ENCODE measurements around the gene MMP19. TPM values are rescaled to one million over a fixed set of nuclear protein-coding genes. Genes with fewer than 3 reads are reported as not detected.
"Not testable (repeated sequence)": the region's sequence is repeated elsewhere in the genome, so short reads cannot be mapped to it uniquely, and the experiment has no call there.

The MMP19 gene, protein sequence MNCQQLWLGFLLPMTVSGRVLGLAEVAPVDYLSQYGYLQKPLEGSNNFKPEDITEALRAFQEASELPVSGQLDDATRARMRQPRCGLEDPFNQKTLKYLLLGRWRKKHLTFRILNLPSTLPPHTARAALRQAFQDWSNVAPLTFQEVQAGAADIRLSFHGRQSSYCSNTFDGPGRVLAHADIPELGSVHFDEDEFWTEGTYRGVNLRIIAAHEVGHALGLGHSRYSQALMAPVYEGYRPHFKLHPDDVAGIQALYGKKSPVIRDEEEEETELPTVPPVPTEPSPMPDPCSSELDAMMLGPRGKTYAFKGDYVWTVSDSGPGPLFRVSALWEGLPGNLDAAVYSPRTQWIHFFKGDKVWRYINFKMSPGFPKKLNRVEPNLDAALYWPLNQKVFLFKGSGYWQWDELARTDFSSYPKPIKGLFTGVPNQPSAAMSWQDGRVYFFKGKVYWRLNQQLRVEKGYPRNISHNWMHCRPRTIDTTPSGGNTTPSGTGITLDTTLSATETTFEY
- total RNA-seq = not detected

DNA sequence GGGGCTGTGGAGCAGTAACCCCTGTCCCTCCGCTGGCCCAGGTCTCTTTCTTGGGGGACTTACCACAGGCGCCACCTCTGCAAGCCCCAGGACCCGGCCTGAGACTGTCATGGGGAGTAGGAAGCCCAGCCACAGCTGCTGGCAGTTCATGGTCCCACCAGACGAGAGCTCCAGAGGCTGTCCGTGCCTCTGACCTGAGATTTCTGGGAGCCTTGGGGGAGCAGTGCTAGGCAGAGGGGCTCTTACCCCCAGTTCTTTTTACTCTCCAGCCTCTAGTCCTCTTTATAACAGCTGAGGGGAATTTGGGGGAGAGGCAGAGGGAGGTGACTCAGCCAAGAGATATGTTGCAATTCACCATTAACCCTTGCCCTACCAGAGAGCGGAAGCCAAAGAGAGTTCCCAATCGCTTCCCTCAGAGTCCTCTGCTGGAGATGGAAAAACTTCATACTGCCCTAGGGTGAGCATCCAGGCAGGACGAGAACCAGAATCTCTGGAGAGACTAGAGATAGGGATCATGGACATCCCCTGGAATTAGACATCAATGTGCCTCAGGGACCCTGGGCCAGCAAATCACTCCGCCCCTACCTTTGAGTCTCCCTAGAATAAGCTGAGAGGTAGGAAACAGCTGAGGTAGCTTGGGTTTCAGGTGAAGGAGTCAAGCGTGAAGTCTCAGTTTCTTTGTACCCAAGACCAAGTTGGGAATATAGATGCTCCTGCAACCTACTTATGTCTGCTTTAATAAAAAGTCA is at the start of gene MMP19:
Gene MMP19, minus strand, starts transcription at position 256 of the 749 bp plus-strand sequence. Its CDS starts 106 bp downstream, at position 150.
- DNase-seq (no peak), ATAC-seq (no peak)
- Mint-ChIP-seq H3K9me3 (no peaks in the 10 kb centered on the region), H3K27me3 (ENCODE audit: low read depth) (no peaks in the 10 kb centered on the region), H3K36me3 (ENCODE audit: insufficient read depth) (no peaks in the 10 kb centered on the region), H3K4me3 (no peak within 1 kb of the TSS), H3K4me1 (ENCODE audit: low read depth) (peaks cover 6% of the 10 kb centered on the region)

DNA sequence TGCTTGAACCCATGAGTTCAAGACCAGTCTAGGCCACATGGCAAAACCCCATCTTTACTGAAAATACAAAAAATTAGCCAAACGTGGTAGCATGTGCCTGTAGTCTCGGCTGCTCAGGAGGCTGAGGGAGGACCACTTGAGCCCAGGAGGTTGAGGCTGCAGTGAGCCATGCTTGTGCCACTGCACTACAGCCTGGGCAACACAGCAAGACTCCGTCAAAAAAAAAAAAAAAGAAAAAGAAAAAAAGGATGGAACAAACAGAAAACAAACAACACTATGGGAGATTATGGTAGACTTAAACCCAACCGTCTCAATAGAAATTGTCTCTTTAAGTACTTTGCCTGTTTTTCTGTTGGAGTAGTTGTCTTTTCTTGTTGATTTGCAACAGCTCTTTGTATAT is 48.6 kb upstream of the MMP19 start:
- no peak for DNase-seq
- H3K9me3 Mint-ChIP-seq = no peaks in the 10 kb centered on the region
- H3K27me3 Mint-ChIP-seq (ENCODE audit: low read depth) = no peaks in the 10 kb centered on the region
- H3K4me3 Mint-ChIP-seq = no peak overlapping the region
- H3K4me1 Mint-ChIP-seq (ENCODE audit: low read depth) = no peaks in the 10 kb centered on the region
- ATAC-seq = no peak
- H3K36me3 Mint-ChIP-seq (ENCODE audit: insufficient read depth) = no peaks in the 10 kb centered on the region

DNA sequence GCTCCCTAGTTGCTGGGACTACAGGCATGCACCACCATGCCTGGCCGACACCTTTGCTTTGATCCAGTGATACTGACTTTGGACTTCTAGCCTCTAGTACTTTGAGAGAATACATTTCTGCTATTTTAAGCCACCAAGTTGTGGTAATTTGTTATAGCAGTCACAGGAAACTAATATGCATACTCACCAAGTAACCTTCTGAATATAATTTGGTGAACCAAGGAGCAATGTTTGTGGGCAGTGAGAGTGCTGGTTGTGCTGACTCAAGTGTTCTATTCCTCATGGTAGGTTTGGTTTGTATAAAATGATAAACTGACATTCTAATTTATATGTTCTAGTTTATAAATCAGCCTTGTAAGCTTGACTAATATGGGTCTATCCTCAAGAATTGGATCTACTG is 42.4 kb upstream of the MMP19 start:
- Mint-ChIP-seq H3K4me1 (ENCODE audit: low read depth) (peaks cover 6% of the 10 kb centered on the region), H3K9me3 (no peaks in the 10 kb centered on the region), H3K4me3 (no peak overlapping the region), H3K36me3 (ENCODE audit: insufficient read depth) (no peaks in the 10 kb centered on the region), H3K27me3 (ENCODE audit: low read depth) (no peaks in the 10 kb centered on the region)
- ATAC-seq (no peak), DNase-seq (no peak)

DNA sequence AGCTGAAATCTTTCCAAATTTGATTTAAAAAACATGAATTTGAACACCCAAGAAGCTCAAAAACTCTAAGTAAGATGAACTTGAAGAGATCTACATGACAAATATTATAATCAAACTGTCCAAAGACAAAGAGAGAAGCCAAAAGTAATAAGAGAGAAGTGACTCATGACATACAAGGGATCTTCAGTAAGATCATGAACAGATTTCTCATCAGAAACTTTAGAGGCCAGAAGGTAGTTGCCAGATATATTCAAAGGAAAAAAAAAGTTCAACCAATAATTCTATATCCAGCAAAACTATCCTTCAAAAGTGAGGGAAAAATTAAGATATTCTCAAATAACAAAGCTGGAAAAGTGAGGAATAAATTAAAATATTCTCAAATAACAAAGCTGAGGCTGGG is 35.1 kb upstream of the MMP19 start:
- no peak for DNase-seq
- Mint-ChIP-seq H3K9me3 (peaks cover 6% of the 10 kb centered on the region), H3K36me3 (ENCODE audit: insufficient read depth) (peaks cover 4% of the 10 kb centered on the region), H3K27me3 (ENCODE audit: low read depth) (no peaks in the 10 kb centered on the region), H3K4me1 (ENCODE audit: low read depth) (peaks cover 6% of the 10 kb centered on the region), H3K4me3 (no peak overlapping the region)
- ATAC-seq = no peak

DNA sequence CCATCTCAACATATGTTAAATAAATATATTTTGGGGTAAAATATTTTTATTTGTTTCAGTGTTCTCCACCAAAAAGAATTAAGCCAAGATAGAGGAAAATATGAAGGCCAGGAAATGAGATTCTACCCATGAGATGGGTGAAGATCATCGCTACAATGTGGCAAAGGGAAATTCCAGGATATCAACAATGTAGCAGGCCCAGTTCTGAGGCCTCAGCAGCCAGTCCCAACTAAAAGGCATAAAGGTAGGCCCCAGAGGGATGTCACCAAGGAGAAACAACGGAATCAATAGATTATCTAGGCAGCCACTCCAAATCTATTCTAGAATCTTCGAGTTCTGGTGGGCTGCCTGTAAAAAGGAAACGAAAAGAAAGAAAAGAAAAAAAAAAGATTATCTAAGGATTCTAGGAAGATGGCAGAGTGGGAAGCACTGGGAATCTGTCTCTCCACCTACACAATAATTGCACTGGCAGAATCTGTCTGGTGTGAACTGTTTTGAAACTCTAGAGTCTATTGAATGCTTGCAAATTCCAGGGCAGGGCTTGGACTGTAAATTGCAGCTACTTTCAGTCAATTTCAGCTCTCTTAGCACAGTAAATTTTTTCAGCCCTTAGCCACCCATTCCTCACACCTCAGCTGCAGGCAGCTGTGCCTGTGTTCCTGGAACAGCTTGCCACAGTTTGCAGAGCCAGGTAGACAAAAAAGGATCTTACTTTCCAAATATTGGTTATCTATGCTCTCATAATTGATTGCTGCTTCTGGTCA is 33.1 kb upstream of the MMP19 start:
- DNase-seq (no peak), ATAC-seq (no peak)
- Mint-ChIP-seq H3K9me3 (peaks cover 6% of the 10 kb centered on the region), H3K27me3 (ENCODE audit: low read depth) (no peaks in the 10 kb centered on the region), H3K36me3 (ENCODE audit: insufficient read depth) (peaks cover 4% of the 10 kb centered on the region), H3K4me1 (ENCODE audit: low read depth) (peaks cover 3% of the 10 kb centered on the region), H3K4me3 (no peak overlapping the region)

DNA sequence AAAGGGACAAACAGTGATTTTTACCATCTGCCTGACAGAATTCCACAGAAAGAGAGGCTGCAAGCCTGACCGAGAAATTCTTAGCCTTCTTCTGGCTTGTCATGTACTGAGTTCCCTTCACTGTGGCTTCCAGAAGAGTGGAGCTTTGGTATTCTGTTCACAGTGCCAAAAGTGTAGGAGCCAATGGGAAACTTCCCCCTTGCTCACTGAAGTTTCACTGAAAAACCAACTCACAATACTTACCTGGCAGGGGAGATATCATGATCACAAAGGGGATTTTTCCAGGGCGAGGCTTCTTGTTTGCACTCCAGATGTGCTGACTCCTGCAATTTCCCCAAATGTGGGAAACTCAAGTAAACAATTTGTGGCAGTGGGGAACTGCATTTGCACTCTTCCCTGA is 31.7 kb upstream of the MMP19 start:
- ATAC-seq (no peak), DNase-seq (no peak)
- H3K36me3 Mint-ChIP-seq (ENCODE audit: insufficient read depth) = peaks cover 4% of the 10 kb centered on the region
- H3K4me3 Mint-ChIP-seq = no peak overlapping the region
- peaks cover 6% of the 10 kb centered on the region for H3K9me3 Mint-ChIP-seq
- no peaks in the 10 kb centered on the region for H3K4me1 Mint-ChIP-seq (ENCODE audit: low read depth)
- no peaks in the 10 kb centered on the region for H3K27me3 Mint-ChIP-seq (ENCODE audit: low read depth)

DNA sequence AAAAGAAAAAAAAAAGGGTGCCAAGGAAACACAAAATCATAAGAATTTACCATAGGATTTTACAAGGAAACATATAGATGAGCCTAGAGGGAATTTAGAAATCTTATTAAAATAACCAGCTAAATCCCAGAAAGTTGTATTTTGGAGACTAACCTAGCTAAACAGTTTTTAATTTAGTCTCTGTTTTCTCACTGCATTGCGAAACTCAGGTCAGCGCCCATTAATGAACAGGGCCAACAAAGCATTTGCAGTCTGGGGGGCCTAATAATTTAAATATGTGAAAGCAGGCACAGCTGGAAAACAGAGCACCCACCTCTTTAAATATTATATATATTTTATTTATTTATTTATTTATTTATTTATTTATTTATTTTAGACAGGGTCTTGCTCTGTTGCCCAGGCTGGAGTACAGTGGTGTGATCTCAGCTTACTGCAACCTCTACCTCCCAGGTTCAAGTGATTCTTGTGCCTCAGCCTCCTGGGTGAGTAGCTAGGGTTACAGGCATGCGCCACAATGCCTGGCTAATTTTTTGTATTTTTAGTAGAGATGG is 23.8 kb upstream of the MMP19 start:
- not testable (repeated sequence) for H3K4me1 Mint-ChIP-seq (ENCODE audit: low read depth); DNase-seq; H3K27me3 Mint-ChIP-seq (ENCODE audit: low read depth); H3K4me3 Mint-ChIP-seq; ATAC-seq; H3K9me3 Mint-ChIP-seq; H3K36me3 Mint-ChIP-seq (ENCODE audit: insufficient read depth)

DNA sequence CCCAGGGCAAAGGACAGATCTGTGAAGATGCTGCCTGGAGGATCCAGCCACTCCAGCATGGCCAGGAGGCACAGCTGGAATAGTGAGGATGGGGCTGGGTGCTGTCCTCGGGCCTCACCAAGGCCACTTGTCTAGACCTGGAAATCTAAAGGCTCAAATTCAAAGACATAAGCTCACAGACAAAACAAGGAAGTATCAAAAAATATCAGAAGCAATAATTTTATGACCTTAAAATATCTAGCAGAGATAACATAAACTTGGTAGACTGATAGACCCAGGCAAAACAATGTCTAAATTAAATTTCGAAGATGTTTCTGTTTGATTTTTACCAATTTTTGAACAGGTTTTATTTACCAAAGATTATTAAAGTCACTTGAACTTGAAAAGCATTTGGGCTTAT is 22.6 kb upstream of the MMP19 start:
- Mint-ChIP-seq H3K27me3 (ENCODE audit: low read depth) (no peaks in the 10 kb centered on the region), H3K9me3 (peaks cover 5% of the 10 kb centered on the region), H3K4me1 (ENCODE audit: low read depth) (no peaks in the 10 kb centered on the region), H3K36me3 (ENCODE audit: insufficient read depth) (no peaks in the 10 kb centered on the region), H3K4me3 (no peak overlapping the region)
- DNase-seq (no peak), ATAC-seq (no peak)

DNA sequence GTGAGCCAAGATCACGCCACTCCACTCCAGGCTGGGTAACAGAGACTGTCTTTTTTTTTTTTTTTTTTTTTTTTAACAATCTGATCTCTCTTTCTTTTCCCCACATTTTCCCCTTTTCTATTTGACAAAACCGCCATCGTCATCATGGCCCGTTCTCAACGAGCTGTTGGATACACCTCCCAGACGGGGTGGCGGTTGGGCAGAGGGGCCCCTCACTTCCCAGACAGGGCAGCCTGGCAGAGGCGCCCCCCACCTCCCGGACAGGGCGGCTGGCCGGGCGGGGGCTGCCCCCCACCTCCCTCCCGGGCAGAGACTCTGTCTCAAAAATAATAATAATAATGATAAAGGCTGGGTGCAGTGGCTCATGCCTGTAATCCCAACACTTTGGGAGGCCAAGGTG is 20.2 kb upstream of the MMP19 start:
- not testable (repeated sequence) for H3K27me3 Mint-ChIP-seq (ENCODE audit: low read depth); ATAC-seq; H3K4me3 Mint-ChIP-seq; DNase-seq; H3K36me3 Mint-ChIP-seq (ENCODE audit: insufficient read depth); H3K4me1 Mint-ChIP-seq (ENCODE audit: low read depth); H3K9me3 Mint-ChIP-seq

DNA sequence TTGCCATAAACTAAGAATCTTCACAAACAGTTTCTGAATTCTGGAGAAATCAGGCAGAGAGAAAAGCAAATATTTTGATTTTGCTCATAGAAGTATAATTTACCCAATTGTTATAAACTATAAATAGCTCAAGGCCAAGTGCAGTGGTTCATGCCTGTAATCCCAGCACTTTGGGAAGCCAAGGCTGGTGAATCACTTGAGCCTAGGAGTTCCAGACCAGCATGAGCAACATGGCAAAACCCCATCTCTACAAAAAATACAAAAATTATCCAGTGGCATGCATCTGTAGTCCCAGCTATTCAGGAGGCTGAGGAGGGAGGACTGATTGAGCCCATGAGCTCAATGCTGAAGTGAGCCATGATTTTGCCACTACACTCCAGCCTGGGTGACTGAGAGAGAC is 19.6 kb upstream of the MMP19 start:
- ATAC-seq = no peak
- no peak for DNase-seq
- H3K4me3 Mint-ChIP-seq = no peak overlapping the region
- no peaks in the 10 kb centered on the region for H3K36me3 Mint-ChIP-seq (ENCODE audit: insufficient read depth)
- H3K4me1 Mint-ChIP-seq (ENCODE audit: low read depth) = no peaks in the 10 kb centered on the region
- H3K27me3 Mint-ChIP-seq (ENCODE audit: low read depth) = no peaks in the 10 kb centered on the region
- H3K9me3 Mint-ChIP-seq = peaks cover 5% of the 10 kb centered on the region

DNA sequence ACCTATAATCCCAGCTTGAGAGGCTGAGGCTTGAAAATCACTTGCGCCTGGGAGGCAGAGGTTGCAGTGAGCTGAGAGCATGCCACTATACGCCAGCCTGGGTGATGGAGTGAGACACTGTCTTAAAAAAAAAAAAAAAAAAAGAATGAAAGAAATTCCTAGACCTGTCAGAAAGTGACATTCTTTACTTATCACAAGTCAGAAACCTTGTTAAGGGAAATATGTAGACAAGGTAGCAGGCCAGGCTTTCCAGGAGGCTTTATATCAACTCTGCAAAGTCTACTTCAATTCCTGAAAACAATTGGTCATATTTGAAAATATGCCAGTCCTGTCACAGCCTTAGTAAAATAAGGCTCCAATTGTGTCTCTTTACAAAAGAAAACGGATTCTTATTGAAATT is 19.1 kb upstream of the MMP19 start:
- no peaks in the 10 kb centered on the region for H3K36me3 Mint-ChIP-seq (ENCODE audit: insufficient read depth)
- H3K4me1 Mint-ChIP-seq (ENCODE audit: low read depth) = no peaks in the 10 kb centered on the region
- H3K27me3 Mint-ChIP-seq (ENCODE audit: low read depth) = no peaks in the 10 kb centered on the region
- H3K4me3 Mint-ChIP-seq = no peak overlapping the region
- no peak for ATAC-seq
- H3K9me3 Mint-ChIP-seq = peaks cover 5% of the 10 kb centered on the region
- no peak for DNase-seq

DNA sequence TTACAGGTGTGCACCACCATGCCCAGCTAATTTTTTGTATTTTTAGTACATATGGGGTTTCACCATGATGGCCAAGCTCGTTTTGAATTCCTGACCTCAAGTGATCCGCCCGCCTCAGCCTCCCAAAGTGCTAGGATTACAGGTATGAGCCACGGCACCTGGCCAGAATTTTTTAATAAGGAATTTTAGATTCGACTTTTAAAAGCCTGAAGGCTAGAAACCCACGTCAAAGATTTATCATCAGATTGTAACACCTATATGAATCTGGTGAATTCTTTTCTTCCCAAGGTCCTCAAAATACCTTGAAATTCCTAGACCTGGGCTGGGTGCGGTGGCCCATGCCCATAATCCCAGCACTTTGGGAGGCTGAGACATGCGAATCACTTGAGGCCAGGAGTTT is 18.7 kb upstream of the MMP19 start:
- peaks cover 5% of the 10 kb centered on the region for H3K9me3 Mint-ChIP-seq
- no peaks in the 10 kb centered on the region for H3K4me1 Mint-ChIP-seq (ENCODE audit: low read depth)
- H3K4me3 Mint-ChIP-seq = no peak overlapping the region
- DNase-seq (no peak), ATAC-seq (no peak)
- no peaks in the 10 kb centered on the region for H3K27me3 Mint-ChIP-seq (ENCODE audit: low read depth)
- H3K36me3 Mint-ChIP-seq (ENCODE audit: insufficient read depth) = no peaks in the 10 kb centered on the region

DNA sequence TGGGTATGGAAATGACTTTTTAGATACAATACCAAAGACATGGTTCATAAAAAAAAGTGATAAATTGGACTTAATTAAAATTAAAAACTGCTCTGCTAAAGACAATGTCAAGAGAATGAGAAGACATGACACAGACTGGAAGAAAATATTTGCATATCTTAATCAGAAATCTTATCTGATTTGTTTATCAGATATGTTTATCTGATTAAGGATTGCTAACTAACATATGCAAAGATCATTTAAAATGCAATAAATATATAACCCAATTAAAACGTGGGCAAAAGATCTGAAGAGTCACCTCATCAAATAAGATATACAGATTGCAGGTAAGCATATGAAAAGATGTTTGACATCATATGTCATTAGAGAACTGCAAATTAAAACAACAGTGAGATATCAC is 10.0 kb upstream of the MMP19 start:
- DNase-seq = no peak
- Mint-ChIP-seq H3K9me3 (no peaks in the 10 kb centered on the region), H3K27me3 (ENCODE audit: low read depth) (peaks cover 15% of the 10 kb centered on the region), H3K4me3 (no peak overlapping the region), H3K36me3 (ENCODE audit: insufficient read depth) (no peaks in the 10 kb centered on the region), H3K4me1 (ENCODE audit: low read depth) (no peaks in the 10 kb centered on the region)
- ATAC-seq = no peak

DNA sequence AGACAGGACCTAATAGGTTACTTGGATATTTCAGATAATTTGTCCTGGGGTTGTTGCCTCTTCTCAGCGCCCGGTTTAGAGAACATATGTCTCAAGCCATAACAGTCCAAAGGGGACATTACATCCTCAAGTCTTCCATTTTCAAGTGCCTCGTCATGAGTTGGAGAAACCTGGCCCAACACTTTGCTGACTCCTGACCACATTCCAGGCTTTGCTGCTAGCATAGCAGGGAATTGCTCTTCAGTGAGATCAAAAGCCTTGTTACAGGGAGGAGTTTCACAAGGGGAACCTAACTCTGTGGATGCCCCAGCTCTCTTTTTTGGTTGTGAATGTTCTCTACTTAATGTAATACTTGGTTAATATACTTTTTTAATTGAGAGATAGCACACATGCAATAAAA is 8.2 kb upstream of the MMP19 start:
- Mint-ChIP-seq H3K27me3 (ENCODE audit: low read depth) (peaks cover 15% of the 10 kb centered on the region), H3K36me3 (ENCODE audit: insufficient read depth) (no peaks in the 10 kb centered on the region), H3K4me3 (no peak overlapping the region), H3K4me1 (ENCODE audit: low read depth) (peaks cover 4% of the 10 kb centered on the region), H3K9me3 (no peaks in the 10 kb centered on the region)
- ATAC-seq = no peak
- DNase-seq = no peak
